Measurements from ENCODE around the gene RETREG2.

Gene RETREG2

GRCh38 chr2:219177552-219178376 lies at the start of gene RETREG2:
TSS of gene RETREG2 (plus strand) at chr2:219178275. CDS start at chr2:219178353, 78 bp downstream.
- DNase-seq (ENCODE audit: low read depth), result peak; percentile 97
- TF ChIP-seq, protein P1, sequence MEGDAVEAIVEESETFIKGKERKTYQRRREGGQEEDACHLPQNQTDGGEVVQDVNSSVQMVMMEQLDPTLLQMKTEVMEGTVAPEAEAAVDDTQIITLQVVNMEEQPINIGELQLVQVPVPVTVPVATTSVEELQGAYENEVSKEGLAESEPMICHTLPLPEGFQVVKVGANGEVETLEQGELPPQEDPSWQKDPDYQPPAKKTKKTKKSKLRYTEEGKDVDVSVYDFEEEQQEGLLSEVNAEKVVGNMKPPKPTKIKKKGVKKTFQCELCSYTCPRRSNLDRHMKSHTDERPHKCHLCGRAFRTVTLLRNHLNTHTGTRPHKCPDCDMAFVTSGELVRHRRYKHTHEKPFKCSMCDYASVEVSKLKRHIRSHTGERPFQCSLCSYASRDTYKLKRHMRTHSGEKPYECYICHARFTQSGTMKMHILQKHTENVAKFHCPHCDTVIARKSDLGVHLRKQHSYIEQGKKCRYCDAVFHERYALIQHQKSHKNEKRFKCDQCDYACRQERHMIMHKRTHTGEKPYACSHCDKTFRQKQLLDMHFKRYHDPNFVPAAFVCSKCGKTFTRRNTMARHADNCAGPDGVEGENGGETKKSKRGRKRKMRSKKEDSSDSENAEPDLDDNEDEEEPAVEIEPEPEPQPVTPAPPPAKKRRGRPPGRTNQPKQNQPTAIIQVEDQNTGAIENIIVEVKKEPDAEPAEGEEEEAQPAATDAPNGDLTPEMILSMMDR (IDR thresholded peaks at IDR 0.05; ENCODE audit: insufficient read depth, low read depth, low read length, missing control alignments), result peak; percentile 46
- H3K4me3 ChIP-seq (ENCODE audit: low read depth, low read length), result peak within 1 kb of the TSS; percentile 88

DNA sequence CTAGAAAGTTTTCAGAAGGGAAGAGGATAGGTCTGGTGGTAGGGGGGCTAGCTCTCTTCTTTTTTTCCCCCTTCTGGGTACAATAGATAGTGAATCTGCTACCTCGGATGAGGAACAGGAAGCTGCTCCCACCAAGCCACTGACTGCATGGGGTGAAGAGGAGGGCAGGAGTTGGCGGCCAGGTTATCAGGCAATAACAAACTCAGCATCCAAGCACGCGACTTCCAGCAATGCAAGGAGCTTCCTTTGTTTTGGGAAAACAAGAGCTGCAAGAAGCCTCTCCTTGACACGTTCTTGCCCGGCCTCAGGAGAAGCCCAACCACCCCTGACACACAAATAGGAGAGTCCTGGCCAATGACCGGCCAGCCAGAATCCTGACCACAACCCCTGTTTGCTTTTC lies 49.7 kb upstream of the RETREG2 start:
- H3K4me3 ChIP-seq (ENCODE audit: low read depth, low read length), result no peak overlapping the region
- no peak for DNase-seq (ENCODE audit: low read depth)
- TF ChIP-seq, protein P1 (IDR thresholded peaks at IDR 0.05; ENCODE audit: insufficient read depth, low read depth, low read length, missing control alignments), result no peak

GRCh38 chr2:219129589-219129988 lies 48.5 kb upstream of the RETREG2 start:
- no peak for DNase-seq (ENCODE audit: low read depth)

DNA sequence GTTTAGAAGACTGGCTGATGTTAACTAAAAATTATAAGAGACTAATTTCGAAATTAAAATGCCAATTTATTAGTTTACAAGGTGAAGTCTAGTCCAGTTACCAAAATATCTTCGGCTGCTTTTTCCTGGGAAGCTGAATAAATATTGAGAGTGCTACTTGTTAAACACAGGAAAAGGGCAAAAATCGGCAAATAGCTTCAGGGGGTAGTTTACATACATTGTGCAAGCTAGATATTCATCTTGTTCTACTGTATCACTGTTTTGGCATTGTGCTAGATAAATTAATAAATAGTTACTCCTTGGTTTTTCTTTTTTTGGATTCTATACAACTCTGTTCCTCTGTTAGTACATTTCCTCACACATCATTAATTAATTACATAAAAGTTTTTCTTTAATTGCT lies 46.7 kb upstream of the RETREG2 start:
- TF ChIP-seq, protein P1 (IDR thresholded peaks at IDR 0.05; ENCODE audit: insufficient read depth, low read depth, low read length, missing control alignments), result no peak
- no peak overlapping the region for H3K4me3 ChIP-seq (ENCODE audit: low read depth, low read length)
- no peak for DNase-seq (ENCODE audit: low read depth)

More at GRCh38 chr2:219129589-219129988, 48.5 kb upstream of the RETREG2 start:
- no peak overlapping the region for H3K4me3 ChIP-seq (ENCODE audit: low read depth, low read length)
- TF ChIP-seq, protein P1 (IDR thresholded peaks at IDR 0.05; ENCODE audit: insufficient read depth, low read depth, low read length, missing control alignments), result no peak

DNA sequence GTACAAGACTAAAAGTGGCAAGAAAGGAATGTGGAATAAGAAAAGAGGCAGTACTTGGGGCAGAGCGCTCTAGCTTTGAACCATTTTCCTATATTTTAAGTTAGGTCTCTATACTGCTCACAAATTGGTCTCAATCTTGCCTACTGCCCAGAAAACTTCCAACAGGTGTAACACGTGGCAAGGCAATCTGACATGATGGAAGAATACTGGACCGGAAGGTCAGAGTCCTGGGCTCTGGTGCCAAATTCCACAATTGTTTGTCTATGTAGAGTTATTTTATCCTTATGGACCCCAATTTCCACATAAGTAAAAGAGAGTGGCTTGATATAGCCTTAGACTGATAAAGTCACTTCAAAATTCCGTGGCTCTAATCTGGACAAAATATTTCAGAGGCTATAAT lies 46.3 kb upstream of the RETREG2 start:
- H3K4me3 ChIP-seq (ENCODE audit: low read depth, low read length), result no peak overlapping the region
- TF ChIP-seq, protein P1 (IDR thresholded peaks at IDR 0.05; ENCODE audit: insufficient read depth, low read depth, low read length, missing control alignments), result no peak
- no peak for DNase-seq (ENCODE audit: low read depth)

DNA sequence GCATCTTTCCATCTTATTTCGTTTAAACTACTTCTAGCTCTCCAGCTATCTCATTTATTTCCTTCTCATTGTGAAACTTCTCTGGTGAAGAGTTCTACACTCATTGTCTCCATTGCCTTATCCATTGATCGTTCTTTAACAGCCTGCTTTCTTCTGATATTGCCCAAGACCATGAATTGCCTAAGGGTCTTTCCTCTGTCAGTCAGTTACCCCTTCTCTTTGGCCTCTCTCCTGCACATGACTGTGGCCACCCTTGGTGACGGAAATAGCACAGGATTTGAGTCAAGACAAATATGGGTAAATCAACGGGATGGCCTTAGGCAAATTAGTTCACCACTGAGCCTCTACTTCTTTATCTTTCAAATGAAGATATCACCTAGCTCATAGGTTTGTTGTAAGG lies 44.1 kb upstream of the RETREG2 start:
- TF ChIP-seq, protein P1 (IDR thresholded peaks at IDR 0.05; ENCODE audit: insufficient read depth, low read depth, low read length, missing control alignments), result no peak
- no peak for DNase-seq (ENCODE audit: low read depth)
- no peak overlapping the region for H3K4me3 ChIP-seq (ENCODE audit: low read depth, low read length)
